Pons (tissue), 1 donor: ENCODE measurements around the gene TMEM176B.
"Not testable (repeated sequence)": the region's sequence is repeated elsewhere in the genome, so short reads cannot be mapped to it uniquely, and the experiment has no call there.

ENCODE experiments used
- DNase-seq: peaks from one replicate; pipeline ENCODE4 v3.0.0-alpha.2; 2016; ENCODE audit warnings: low spot score

TMEM176B gene

GRCh38 chr7:150823043-150823442 is 22.9 kb upstream of the TMEM176B start:
- no peak for DNase-seq

DNA sequence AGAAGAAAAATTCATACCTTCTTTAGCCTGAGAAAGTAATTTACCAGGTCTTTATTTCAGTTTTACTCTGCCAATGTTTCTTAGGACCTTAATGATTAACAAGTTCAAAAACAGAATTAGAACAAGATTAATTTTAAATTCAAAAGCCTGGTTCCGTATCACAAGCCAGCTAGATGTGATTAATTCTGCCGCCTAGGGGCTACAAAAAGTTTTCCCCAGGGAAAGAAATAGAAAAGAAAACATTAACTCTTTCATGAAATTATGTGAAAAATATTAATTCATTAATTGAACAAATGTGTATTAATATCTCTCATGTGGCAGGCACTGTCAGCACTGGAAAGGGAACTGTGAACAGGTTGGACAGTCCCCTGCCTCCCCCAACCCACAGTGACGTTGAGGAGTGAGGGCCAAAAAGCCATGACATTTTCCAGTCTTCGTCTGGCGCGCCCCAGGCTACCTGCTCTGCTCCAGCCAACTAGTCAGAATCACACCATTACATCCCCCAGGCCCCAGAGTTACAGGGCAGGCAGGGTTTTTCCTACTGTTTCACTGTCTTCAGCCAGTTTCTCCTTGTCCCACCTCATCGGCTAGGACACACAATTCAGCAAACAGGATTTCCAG is 20.5 kb upstream of the TMEM176B start:
- DNase-seq = no peak

DNA sequence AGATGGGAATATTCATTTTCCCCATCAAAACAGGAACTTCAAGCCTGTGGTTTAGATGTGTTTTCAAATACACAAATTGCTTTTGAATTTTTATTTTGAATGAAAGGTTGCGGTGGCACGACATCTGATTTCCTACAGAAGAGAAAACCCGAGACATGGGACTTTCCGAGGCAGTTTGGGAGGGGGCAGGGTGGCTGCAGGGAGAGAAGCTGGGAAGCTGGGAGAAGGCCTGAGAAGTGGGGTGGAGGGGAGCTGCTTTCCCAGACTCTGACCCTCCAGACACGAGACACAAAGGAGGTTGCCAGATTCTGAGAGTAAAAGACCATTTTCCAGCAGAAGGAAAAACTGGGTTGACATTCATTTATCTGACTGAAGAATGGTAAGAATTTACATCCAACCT is 20.0 kb upstream of the TMEM176B start:
- DNase-seq = no peak

GRCh38 chr7:150818971-150819370 is 18.8 kb upstream of the TMEM176B start:
- no peak for DNase-seq

GRCh38 chr7:150814328-150815001 is 14.3 kb upstream of the TMEM176B start:
- DNase-seq = no peak

- not testable (repeated sequence) for DNase-seq
Observed at GRCh38 chr7:150807616-150808438, 7.7 kb upstream of the TMEM176B start.

DNA sequence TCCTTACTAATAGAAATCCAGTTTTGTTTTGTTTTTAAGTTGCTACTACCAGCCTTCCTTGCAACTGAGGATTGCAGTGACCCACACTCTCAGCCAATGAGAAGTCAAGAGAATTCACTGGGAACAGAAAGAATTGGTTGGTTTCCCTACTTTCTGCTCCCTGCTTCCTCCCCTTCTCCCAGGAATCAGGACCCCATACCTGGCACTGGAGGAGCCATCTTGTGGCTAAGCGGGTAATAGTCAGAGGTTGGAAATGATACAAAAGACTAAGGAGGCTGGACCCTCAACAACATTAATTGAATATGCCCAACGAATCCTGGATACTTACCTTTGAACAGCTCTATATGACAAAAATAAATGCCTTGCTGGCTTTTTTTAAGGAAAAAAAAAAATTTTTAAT is 6.7 kb upstream of the TMEM176B start:
- DNase-seq = no peak

DNA sequence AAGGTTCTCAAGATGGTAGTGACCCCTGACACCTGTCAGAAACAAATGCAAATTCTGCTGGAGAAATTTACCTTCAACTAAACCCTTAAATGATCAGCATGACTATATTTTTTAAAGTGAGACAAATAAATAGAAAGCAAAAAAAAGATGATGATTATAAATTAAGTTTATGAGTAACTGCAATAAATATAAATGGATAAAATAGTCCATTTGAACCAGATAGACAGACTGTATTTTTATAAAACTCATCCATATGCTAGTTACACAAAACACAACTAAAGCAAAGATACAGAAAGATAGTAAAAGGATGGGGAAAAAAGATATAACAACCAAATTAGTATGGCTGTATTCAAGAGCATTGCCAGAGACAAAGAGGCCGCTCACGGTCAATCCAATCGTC is 6.3 kb upstream of the TMEM176B start:
- DNase-seq = no peak

- DNase-seq = no peak
Observed at GRCh38 chr7:150805864-150806263, 5.7 kb upstream of the TMEM176B start.

DNA sequence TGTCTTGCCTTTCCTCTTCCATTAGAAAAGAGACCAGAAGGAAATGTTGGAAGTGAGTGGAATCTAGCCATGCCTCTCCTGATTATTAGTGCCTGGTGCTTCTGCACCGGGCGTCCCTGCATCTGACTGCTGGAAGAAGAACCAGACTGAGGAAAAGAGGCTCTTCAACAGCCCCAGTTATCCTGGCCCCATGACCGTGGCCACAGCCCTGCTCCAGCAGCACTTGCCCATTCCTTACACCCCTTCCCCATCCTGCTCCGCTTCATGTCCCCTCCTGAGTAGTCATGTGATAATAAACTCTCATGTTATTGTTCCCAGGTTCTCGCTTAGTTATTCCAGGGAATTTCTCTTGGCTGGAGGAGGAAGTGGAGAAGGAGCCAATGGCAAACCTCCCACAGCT is 4.6 kb upstream of the TMEM176B start:
- no peak for DNase-seq

DNA sequence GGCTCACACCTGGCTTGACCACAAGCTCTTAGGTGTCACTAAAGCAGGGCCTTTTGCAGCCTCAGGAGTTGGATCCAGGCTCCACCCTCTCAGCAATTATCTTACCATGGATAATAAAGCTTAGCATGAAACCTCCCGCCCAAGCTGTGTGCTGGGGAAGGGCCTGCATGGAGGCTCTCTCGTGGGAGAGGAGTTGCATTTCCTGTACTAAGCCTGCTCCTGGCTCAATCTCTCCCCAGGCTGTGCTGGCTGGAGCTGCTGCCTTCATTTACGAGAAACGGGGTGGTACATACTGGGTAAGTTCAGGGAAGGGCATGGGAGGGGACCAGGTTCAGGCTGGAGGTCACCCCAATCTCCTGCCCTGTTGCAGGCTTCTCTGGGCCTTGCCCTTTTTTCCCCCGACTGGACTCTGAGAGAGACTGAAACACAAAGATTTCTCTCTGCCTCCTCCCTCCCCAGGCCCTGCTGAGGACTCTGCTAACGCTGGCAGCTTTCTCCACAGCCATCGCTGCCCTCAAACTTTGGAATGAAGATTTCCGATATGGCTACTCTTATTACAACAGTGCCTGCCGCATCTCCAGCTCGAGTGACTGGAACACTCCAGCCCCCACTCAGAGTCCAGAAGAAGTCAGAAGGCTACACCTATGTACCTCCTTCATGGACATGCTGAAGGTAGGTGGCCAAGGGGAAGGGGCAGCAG is 3.1 kb upstream of the TMEM176B start:
- no peak for DNase-seq

- DNase-seq = no peak
Observed at GRCh38 chr7:150801946-150802771, 2.0 kb upstream of the TMEM176B start.

DNA sequence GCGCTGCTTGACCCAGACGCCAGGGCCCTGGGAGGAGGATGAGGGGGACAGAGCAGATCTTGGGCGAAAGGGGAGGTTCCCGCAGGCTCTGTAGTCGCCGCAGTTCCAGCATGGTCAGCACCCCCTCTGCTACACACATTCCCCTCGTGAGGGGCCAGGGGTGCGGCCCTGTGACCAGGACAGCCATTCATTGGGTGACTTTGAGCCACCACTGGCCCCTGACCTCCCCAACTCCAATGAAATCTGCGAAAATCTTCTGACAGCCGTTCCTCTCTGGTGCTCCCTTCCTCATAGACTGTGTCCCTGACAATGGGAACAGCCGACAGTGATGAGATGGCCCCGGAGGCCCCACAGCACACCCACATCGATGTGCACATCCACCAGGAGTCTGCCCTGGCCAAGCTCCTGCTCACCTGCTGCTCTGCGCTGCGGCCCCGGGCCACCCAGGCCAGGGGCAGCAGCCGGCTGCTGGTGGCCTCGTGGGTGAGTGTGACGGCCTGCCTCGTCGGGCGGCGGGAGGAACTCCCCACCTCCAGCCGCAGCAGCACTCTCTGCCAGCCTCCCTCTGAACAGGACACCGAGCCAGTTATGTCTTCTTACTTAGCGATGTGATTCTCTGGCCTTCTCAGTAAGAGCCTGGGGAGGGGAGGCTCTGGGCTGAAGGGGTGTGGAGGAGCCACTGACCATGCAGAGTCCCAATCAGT is 1.2 kb upstream of the TMEM176B start:
- no peak for DNase-seq

- no peak for DNase-seq
Observed at GRCh38 chr7:150800581-150801241, 547 bp upstream of the TMEM176B start, which contains the start of gene TMEM176A. Gene TMEM176A (plus strand): TSS chr7:150800769. CDS start chr7:150801551, 782 bp downstream.

GRCh38 chr7:150799156-150799555 is 1.0 kb downstream of the TMEM176B start:
- no peak for DNase-seq

DNA sequence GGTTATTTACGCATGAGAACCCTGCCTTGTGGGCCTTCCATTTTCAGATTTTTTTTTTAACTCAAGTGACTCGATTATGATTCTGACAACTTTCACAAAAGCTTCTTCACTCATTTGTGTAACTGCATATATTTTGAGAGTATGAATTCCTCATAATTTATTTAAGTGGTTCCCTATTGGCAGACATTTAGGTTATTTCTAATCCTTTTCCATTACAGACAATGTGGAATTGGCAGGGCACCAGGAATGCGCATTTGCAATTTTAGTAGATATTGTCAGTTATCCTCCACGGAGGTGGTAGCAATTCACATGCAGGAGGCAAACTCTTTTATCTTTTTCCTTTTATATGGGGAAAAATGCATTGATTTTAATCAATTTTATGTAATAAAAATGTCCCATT is 2.5 kb downstream of the TMEM176B start:
- no peak for DNase-seq

DNA sequence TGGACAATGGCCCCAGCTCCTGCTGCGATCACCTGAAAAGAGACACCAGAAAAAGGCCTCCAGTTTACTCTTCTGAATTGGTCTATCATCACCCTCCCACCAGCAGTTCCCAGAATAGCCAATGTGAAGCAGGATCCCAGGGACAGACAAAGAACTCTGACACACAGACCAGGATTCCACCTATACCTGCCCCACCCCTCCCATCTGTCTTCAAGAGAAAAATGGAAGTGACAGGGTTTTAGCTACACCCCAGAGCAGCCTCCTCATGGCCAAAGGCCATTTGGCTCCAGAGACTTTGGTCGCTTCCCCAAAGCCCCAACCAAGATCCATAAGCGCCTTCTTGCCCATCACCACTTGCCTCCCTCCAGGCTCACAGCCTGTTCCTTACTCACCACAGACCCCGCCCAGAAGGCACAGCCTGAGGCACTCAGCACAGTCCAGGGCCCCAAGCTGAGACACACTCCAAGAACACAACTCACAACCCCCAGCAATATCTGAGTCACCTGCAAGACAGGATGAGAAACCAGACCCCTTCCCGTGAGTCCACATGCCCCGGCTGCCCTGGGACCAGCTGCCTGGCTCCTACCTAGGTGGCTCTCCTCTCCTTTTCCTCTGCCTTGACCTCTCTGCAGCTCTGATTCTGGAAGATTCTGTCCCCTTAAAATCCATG is 6.5 kb downstream of the TMEM176B start:
- no peak for DNase-seq

DNA sequence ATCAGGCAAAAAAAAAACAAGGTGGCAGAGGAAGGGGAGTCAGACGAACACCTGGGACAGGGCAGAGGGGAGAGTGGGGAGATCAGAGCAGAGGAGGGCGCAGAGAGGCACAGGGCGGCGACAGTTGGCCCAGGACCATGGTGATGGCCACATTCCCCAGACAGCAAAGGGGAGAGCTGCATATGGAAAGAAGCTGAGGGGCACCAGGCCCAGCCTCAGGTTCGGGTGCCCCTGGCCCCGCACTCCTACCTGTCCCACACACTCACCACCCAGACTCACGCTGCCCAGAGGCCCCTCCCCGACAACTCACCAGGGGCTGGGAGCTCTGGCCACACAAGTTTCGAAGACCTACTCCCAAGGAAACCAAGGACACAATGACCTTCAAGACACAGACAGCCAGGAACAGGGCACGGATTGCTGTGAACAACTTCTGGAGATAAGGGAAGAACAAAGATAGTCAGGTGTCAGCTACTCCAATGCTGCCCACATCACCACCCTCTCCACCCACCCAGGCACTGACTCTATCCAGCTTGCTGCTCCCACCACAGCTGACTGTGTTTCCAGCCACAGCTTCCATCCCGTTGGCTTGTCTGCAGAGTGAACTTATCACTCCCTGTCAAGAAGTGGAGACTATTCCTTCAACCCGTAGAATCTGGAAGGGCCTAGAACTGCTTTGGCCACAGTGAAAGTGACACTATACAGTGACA is 8.3 kb downstream of the TMEM176B start:
- DNase-seq = no peak

GRCh38 chr7:150791304-150791703 is 8.9 kb downstream of the TMEM176B start:
- no peak for DNase-seq
